HepG2 (cell line): ENCODE measurements around the gene ALDOA. TPM values are rescaled to one million over a fixed set of nuclear protein-coding genes. Genes with fewer than 3 reads are reported as not detected.
A peak's percentile ranks its signal among the peaks of the same experiment; 100 is the strongest.

Source experiments
- AGO2 ChIP-seq: fragments of 200-400 bp; formaldehyde crosslinking; optimal IDR thresholded peaks from 2 replicates; pipeline ENCODE3; 2017; ENCODE audit warnings: mild to moderate bottlenecking, low read depth, low read length, moderate library complexity
- ATF5 ChIP-seq: sonication (generic); formaldehyde crosslinking; IDR thresholded peaks from 2 replicates; pipeline ENCODE4 v1.4.0; 2020; ENCODE audit warnings: mild to moderate bottlenecking, low read depth, missing genetic modification reagents
- CAMTA2 ChIP-seq: sonication (generic); formaldehyde crosslinking; IDR thresholded peaks from 2 replicates; pipeline ENCODE4 v1.4.0; 2020; ENCODE audit warnings: mild to moderate bottlenecking, missing genetic modification reagents, borderline replicate concordance
- DDIT3 ChIP-seq: sonication (generic); formaldehyde crosslinking; IDR thresholded peaks from 2 replicates; pipeline ENCODE4 v1.4.0; 2020; ENCODE audit warnings: mild to moderate bottlenecking, missing genetic modification reagents
- FOXK2 ChIP-seq: fragments of 450-650 bp; IDR thresholded peaks from 2 replicates; pipeline ENCODE4 v1.6.1; 2016
- GATAD1 ChIP-seq: IDR thresholded peaks from 2 replicates; pipeline ENCODE4 v1.6.1; 2016; ENCODE audit warnings: missing genetic modification reagents, missing compliant biosample characterization
- HMGXB3 ChIP-seq: sonication (generic); formaldehyde crosslinking; IDR thresholded peaks from 2 replicates; pipeline ENCODE4 v1.4.0; 2020; ENCODE audit warnings: missing genetic modification reagents, borderline replicate concordance
- HNF1B ChIP-seq: sonication (generic); formaldehyde crosslinking; IDR thresholded peaks from 2 replicates; pipeline ENCODE4 v1.5.1; 2020; ENCODE audit warnings: mild to moderate bottlenecking, moderate library complexity, missing genetic modification reagents
- KDM4B ChIP-seq: sonication (generic); formaldehyde crosslinking; IDR thresholded peaks from 2 replicates; pipeline ENCODE4 v1.4.0; 2020; ENCODE audit warnings: missing genetic modification reagents
- MAZ ChIP-seq, 2 experiments: sonication (generic) in 1 of 2; formaldehyde crosslinking in 1 of 2; IDR thresholded peaks; 2 replicates each; pipeline versions ENCODE4 v1.5.0 to v1.6.1; 2012 to 2020; ENCODE audit warnings: low read depth in 2 of 2, mild to moderate bottlenecking in 2 of 2, borderline replicate concordance in 1 of 2, improper control_type of control experiment in 1 of 2, low read length in 1 of 2, missing genetic modification reagents in 1 of 2, moderate library complexity in 1 of 2
- PBX3 ChIP-seq: sonication (generic); formaldehyde crosslinking; IDR thresholded peaks from 2 replicates; pipeline ENCODE4 v1.8.1; 2023; ENCODE audit warnings: missing genetic modification reagents, inconsistent platforms, borderline replicate concordance
- POLR2AphosphoS2 ChIP-seq: IDR thresholded peaks from 2 replicates; pipeline ENCODE4 v1.6.1; 2011; ENCODE audit warnings: low read depth, low read length, improper control_type of control experiment
- SMARCC2 ChIP-seq: fragments of 450-650 bp; IDR thresholded peaks from 2 replicates; pipeline ENCODE4 v1.6.1; 2017; ENCODE audit warnings: antibody characterized with exemption, mild to moderate bottlenecking
- SMARCE1 ChIP-seq: fragments of 450-650 bp; IDR thresholded peaks from 2 replicates; pipeline ENCODE4 v1.6.1; 2017; ENCODE audit warnings: borderline replicate concordance
- TEAD2 ChIP-seq: sonication (generic); formaldehyde crosslinking; IDR thresholded peaks from 2 replicates; pipeline ENCODE4 v1.9.0; 2021; ENCODE audit warnings: missing genetic modification reagents
- ZNF414 ChIP-seq: sonication (generic); formaldehyde crosslinking; IDR thresholded peaks from 2 replicates; pipeline ENCODE4 v1.5.0; 2020; ENCODE audit warnings: missing genetic modification reagents
- ZNF784 ChIP-seq: sonication (generic); formaldehyde crosslinking; IDR thresholded peaks from 2 replicates; pipeline ENCODE4 v1.5.1; 2020; ENCODE audit warnings: missing genetic modification reagents, mild to moderate bottlenecking, borderline replicate concordance
- polyA plus RNA-seq, 8 experiments: library from polyadenylated mRNA; depleted of rRNA in 3 of 8; stranded (reverse) in 7 of 8; unstranded in 1 of 8; fragments of >200 nt; fragmentation: Illumina TruSeq in 4 of 8; extraction: Trizol in 4 of 8; gene quantifications; 2 replicates each; pipeline versions ENCODE4 v1.2.1 to v1.2.3, GENCODE V29; 2011 to 2016; ENCODE audit warnings: low read depth in 4 of 8, missing spikeins in 1 of 8, mixed read lengths in 1 of 8; ENCODE audit not compliant: insufficient read depth in 1 of 8
- total RNA-seq, 5 experiments: library from RNA; depleted of rRNA; stranded (reverse); fragments of >200 nt; fragmentation: Illumina TruSeq; extraction: Trizol; gene quantifications; 2 replicates each; pipeline ENCODE4 v1.2.3, GENCODE V29; 2016; ENCODE audit warnings: low read depth in 1 of 5

ALDOA gene
- total and polyA plus RNA-seq, 2 of the 13 experiments (the other 11 are each of a cell fraction or from before 2014, with no cell fraction given) = 925 to 1,884 TPM

- no peak for TF ChIP-seq CAMTA2 (CRISPR knock-in tag)
- 0 out of 2 replicates have a peak, but pooled peaks have one; percentile 12 for TF ChIP-seq ZNF414 (CRISPR knock-in tag)
- peak; percentile 56 for TF ChIP-seq AGO2
- no peak for TF ChIP-seq SMARCC2
- no peak for TF ChIP-seq ATF5
- no peak for TF ChIP-seq SMARCE1
- TF ChIP-seq ZNF784 (CRISPR knock-in tag) = 0 out of 2 replicates have a peak, but pooled peaks have one; percentile 41
- no peak for TF ChIP-seq PBX3
- TF ChIP-seq DDIT3 (CRISPR knock-in tag) = no peak
- TF ChIP-seq KDM4B (CRISPR knock-in tag) = no peak
- TF ChIP-seq HNF1B (CRISPR knock-in tag) = peak; percentile 53; the same call in 1 of the 2 replicates
- TF ChIP-seq GATAD1 (CRISPR knock-in tag) = no peak
- no peak for TF ChIP-seq TEAD2 (CRISPR knock-in tag)
- no peak for TF ChIP-seq FOXK2
- no peak for TF ChIP-seq POLR2AphosphoS2
- no peak for TF ChIP-seq HMGXB3
- TF ChIP-seq MAZ (IDR thresholded peaks at IDR 0.05; ENCODE audit: borderline replicate concordance, low read depth, low read length) = no peak
- TF ChIP-seq MAZ (CRISPR knock-in tag; IDR thresholded peaks at IDR 0.05; ENCODE audit: low read depth) = no peak
Observed at GRCh38 chr16:30095166-30096078, 29.9 kb downstream of the ALDOA start (continued).
